CD4-positive, alpha-beta T cell treated with Interleukin-15 for 4 hours (primary cell): Measurements from ENCODE around the gene ST3GAL5.
A peak's percentile ranks its signal among the peaks of the same experiment; 100 is the strongest.
"Not testable (repeated sequence)": the region's sequence is repeated elsewhere in the genome, so short reads cannot be mapped to it uniquely, and the experiment has no call there.

Source experiments
- DNase-seq: peaks from one replicate; pipeline ENCODE4 v3.0.0-alpha.2; 2020; ENCODE audit warnings: low spot score

The ST3GAL5 gene

DNA sequence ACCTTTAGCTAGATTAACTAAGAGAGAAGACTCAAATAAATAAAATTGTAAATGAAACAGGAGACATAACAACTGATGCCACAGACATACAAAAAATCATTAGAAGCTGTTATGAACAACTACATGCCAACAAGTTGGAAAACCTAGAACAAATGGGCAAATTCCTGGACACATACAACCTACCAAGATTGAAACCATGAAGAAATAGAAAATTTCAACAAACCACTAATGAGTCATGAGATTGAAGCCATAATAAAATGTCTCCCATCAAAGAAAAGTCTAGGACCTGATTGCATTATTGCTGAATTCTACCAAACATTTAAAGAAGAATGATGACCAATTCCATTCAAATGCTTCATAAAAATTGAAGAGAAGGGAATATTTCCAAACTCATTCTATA lies 54.3 kb downstream of the ST3GAL5 start:
- no peak for DNase-seq

GRCh38 chr2:85831735-85832134 lies 57.1 kb downstream of the ST3GAL5 start:
- DNase-seq = no peak

DNA sequence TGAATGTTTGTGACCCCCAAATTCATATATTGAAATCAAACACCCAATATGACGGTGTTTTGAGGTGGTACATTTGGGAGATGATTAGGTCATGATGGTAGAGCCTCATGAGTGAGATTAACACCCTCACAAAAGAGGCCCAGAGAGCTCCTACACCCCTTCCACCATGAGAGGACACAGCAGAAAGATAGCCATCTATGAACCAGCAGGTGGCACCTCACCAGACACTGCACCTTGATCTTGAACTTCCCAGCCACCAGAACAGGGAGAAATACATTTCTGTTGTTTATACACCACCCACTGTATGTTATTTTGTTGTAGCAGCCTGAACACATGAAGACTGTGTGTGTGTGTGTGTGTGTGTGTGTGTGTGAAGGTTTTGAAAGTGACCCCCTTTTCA lies 58.1 kb downstream of the ST3GAL5 start:
- peak; percentile 33 for DNase-seq

DNA sequence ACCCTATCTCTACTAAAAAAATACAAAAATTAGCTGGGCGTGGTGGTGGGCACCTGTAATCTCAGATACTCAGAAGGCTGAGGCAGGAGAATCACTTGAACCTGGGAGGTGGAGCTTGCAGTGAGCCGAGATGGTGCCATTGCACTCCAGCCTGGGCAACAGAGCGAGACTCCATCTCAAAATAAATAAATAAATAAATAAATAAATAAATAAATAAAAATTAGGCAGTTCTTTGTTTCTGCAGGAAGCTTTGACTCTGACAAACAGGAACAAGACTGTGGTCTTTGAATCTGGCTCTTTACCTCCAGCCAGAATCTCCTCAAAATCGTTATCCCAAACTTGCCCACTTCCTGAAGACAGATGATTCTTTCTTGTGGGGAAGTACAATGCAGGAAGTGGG lies 59.4 kb downstream of the ST3GAL5 start:
- DNase-seq = not testable (repeated sequence)

DNA sequence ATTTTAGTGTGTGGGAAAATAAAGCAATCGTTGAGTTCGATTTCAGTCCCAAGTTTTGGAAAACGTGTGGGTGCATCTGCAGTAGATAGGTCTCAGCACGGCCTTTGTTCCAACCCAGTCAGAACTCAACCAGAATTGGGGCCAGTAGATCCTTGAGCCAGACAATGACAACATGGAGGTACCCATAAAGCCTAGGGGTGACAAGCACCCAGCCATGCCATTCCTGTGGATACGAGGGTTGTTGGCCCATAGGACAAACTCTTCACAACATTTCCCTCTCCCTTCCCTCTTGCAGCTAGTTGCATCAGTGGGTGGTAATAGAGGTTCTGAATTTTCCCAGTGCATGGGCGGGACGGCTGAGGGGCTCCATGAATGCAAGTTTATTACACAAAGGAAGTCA lies 60.1 kb downstream of the ST3GAL5 start:
- no peak for DNase-seq

- no peak for DNase-seq
Observed at GRCh38 chr2:85827879-85828569, 60.8 kb downstream of the ST3GAL5 start.

DNA sequence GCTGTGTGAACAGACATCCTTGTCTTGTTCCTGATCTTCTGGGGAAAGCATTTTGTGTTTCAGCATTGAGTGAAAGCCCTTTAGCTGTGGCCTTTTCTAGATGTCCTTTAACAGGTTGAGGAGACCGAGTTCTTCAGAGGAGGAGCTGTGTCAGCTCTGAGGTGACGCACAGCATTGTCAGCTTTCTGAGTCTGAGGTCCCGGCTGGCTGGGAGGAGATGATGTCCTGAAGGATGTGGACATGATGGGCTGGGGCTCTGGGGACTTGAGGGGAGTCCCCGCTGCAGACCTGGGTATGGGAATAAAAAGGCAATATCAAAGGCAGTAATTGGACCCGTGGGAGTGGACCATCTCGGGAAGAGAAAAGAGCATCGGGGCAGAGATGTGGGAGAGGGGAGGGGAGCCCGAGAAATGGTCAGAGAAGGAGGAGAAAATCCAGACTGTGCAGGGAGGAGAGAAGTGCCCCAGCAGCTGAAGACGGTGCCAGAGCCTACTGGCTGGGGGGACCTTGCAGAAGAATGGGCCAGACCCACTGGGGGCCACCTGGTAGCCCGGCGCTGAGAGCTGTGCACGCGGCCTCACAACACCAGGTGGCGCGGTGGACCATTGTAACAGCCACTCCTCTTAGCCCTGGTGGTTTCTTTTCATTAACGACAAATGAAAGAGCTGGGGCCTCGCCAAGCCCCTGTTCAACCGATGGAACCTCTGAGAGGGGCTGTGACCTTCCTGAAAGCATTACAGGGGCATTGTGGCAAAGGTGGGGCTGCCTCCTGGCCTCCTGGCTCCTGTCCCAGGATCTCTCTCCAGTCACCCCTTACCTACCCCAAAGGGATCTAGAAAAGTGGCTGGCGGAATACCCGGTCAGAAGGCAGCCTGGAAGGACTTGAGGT lies 61.6 kb downstream of the ST3GAL5 start:
- peak; percentile 80 for DNase-seq

GRCh38 chr2:85823951-85824350 lies 64.8 kb downstream of the ST3GAL5 start:
- no peak for DNase-seq

DNA sequence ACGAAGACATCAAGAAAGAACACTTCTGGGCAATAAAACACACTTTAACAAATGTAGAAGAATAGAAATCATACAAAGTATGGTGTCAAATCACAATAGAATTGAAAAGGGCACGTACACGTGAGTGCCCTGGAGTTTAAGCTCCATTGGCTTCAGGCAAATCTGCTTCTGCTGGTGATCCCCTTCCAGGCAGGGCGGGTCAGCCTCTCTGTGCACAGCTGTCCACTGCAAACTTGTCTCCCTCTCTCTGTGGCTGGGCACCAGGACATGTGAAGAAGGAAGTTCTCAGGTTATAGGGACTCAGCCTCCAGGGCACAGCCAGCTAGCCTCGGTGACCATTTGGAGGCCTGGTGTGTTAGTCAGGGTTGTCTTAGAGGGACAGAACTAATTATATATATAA lies 66.0 kb downstream of the ST3GAL5 start:
- no peak for DNase-seq

DNA sequence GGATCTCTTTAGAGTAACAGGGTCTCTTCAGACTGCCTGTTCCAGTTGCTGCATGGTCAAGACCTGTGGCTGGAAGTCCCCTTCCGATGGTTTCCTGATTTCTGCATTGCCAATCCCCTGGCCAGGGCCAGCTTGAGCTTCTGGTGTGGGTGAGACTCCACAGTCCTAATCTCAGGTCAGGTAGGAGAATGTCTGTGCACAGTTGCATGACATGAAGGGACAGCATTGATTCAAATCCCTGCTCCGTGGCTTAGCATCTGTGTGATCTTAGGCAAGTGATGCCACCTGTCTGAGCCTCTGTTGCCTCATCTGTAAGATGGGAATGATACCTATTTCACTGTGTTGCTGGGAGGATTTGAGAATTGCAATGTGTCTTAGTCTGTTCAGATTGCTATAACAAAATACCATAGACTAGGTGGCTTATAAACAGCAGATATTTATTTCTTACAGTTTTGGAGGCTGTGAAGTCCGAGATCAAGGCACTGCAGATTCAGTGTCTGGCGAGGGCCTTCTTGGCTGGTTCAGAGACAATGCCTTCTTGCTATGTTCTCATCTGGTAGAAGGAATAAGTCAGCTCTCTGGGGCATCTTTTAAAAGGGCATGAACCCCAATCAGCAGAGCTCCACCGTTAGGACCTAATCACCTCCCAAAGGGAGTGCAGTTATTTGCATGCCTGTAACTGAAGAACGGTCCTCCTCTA lies 68.8 kb downstream of the ST3GAL5 start:
- no peak for DNase-seq

GRCh38 chr2:85814802-85815550 lies 73.8 kb downstream of the ST3GAL5 start:
- no peak for DNase-seq

- peak; percentile 76 for DNase-seq
Observed at GRCh38 chr2:85813982-85814801, 74.6 kb downstream of the ST3GAL5 start.

DNA sequence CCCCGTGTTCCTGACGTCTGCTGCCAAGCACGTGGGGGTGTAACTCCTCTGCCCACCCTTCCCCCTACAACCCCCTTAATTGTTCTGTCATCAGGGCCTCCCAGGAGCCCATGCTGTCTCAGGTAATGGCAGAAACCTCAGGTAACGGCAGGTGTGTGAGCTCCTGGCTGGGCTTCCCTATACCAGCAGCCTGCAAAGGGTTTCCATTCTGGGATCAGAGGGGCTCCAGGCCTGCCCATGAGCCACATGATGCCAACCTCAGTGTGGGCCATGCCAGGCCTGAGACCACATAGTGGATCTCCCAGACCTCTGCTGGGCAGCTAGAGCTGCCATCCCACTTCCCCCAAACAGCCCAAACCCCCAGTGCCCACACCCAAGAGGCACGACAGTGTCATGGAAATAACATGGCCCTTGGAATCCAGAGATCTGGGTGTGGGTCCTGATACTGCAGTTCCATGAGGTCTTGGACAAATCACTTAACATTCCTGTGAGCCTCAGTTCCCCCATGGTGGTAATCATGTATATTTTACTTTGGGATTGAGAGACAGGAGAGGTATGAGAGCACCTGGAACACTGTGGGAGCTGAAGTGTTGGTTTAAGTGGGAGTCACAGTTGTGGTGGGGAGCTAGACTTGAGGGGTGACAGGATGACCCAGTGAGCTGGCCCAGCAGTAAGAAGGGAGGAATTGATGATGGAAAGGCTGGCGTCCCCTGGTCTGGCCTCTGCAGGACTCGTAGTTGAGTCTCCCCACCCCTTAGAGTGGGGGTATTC lies 75.4 kb downstream of the ST3GAL5 start:
- no peak for DNase-seq

DNA sequence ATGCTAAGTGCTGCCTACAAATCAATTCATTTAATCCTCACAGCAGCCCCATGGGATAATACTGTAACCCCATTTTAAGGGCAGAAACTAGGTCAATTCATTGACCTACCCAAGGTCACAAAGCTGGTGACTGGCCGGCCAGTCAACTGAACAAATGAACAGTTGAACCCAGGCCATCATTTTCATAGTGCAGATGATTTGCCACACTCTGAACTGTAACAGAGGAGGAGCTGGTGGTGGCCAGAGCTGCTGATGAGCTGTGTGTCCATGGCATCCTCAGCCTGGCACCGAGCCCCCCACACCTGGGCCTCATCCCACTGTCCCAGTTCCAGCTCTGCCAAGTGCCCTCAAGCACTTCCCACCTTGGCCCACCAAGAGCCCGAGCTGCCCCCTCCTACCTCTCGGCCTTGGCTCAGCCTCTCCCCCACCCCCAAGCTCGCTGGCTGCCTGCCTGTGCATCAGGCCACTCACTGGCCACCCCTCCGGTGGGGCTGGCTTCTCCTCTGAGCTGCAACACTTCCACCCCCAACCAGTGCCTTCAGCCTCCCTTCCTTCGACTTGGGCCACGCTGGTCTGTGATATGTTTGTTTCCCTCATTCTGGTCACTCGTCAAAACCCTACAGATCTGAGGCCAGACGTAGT lies 76.6 kb downstream of the ST3GAL5 start:
- no peak for DNase-seq

- no peak for DNase-seq
Observed at GRCh38 chr2:85811180-85812093, 77.4 kb downstream of the ST3GAL5 start.

GRCh38 chr2:85810371-85811179 lies 78.2 kb downstream of the ST3GAL5 start:
- no peak for DNase-seq

- DNase-seq = no peak
Observed at GRCh38 chr2:85807756-85808155, 81.0 kb downstream of the ST3GAL5 start.
